Mucosa of stomach (tissue), 1 donor: ENCODE data around the gene RMI2.

ENCODE experiments used
- H3K27me3 ChIP-seq: one replicate; pipeline ENCODE4 v1.7.0; 2013; ENCODE audit warnings: mild to moderate bottlenecking, low read length; ENCODE audit not compliant: control insufficient read depth, insufficient read depth
- H3K36me3 ChIP-seq: one replicate; pipeline ENCODE4 v1.7.0; 2013; ENCODE audit warnings: low read length; ENCODE audit not compliant: control insufficient read depth, insufficient read depth
- H3K4me1 ChIP-seq: one replicate; pipeline ENCODE4 v1.7.0; 2013; ENCODE audit warnings: mild to moderate bottlenecking, low read length; ENCODE audit not compliant: control insufficient read depth, insufficient read depth
- H3K4me3 ChIP-seq: one replicate; pipeline ENCODE4 v1.7.0; 2013; ENCODE audit warnings: low read length
- H3K9ac ChIP-seq: one replicate; pipeline ENCODE4 v1.7.0; 2013; ENCODE audit warnings: mild to moderate bottlenecking, low read length, moderate library complexity
- H3K9me3 ChIP-seq: one replicate; pipeline ENCODE4 v1.7.0; 2013; ENCODE audit warnings: mild to moderate bottlenecking, low read length, moderate library complexity; ENCODE audit not compliant: control insufficient read depth
- donor health status: Pancreatic carcinoma.

Gene RMI2

GRCh38 chr16:11386054-11386680, 40.9 kb downstream of the RMI2 start:
- H3K36me3 ChIP-seq: no peaks in the 10 kb centered on the region
- H3K4me3 ChIP-seq: no peak overlapping the region
- H3K9me3 ChIP-seq: no peaks in the 10 kb centered on the region
- no peak overlapping the region for H3K9ac ChIP-seq
- peaks cover 2% of the 10 kb centered on the region for H3K4me1 ChIP-seq
- H3K27me3 ChIP-seq: peaks cover 3% of the 10 kb centered on the region

GRCh38 chr16:11386791-11387546, 41.7 kb downstream of the RMI2 start:
- no peak overlapping the region for H3K4me3 ChIP-seq
- no peaks in the 10 kb centered on the region for H3K9me3 ChIP-seq
- peaks cover 8% of the 10 kb centered on the region for H3K4me1 ChIP-seq
- peaks cover 3% of the 10 kb centered on the region for H3K27me3 ChIP-seq
- H3K9ac ChIP-seq: no peak overlapping the region
- no peaks in the 10 kb centered on the region for H3K36me3 ChIP-seq

GRCh38 chr16:11389083-11389482, 43.8 kb downstream of the RMI2 start:
- Histone ChIP-seq H3K36me3 (no peaks in the 10 kb centered on the region), H3K4me1 (peaks cover 8% of the 10 kb centered on the region), H3K4me3 (no peak overlapping the region), H3K9ac (no peak overlapping the region), H3K27me3 (peaks cover 3% of the 10 kb centered on the region), H3K9me3 (no peaks in the 10 kb centered on the region)

GRCh38 chr16:11389631-11390565, 44.6 kb downstream of the RMI2 start:
- Histone ChIP-seq H3K9ac (no peak overlapping the region), H3K4me3 (no peak overlapping the region), H3K36me3 (no peaks in the 10 kb centered on the region), H3K9me3 (no peaks in the 10 kb centered on the region), H3K4me1 (peaks cover 8% of the 10 kb centered on the region), H3K27me3 (peaks cover 3% of the 10 kb centered on the region)

GRCh38 chr16:11390573-11391495, 45.6 kb downstream of the RMI2 start:
- H3K4me1 ChIP-seq: peaks cover 8% of the 10 kb centered on the region
- peaks cover 4% of the 10 kb centered on the region for H3K27me3 ChIP-seq
- H3K4me3 ChIP-seq: no peak overlapping the region
- no peak overlapping the region for H3K9ac ChIP-seq
- H3K9me3 ChIP-seq: no peaks in the 10 kb centered on the region
- no peaks in the 10 kb centered on the region for H3K36me3 ChIP-seq

GRCh38 chr16:11391576-11391975, 46.3 kb downstream of the RMI2 start:
- Histone ChIP-seq H3K9ac (no peak overlapping the region), H3K4me1 (peaks cover 8% of the 10 kb centered on the region), H3K4me3 (no peak overlapping the region), H3K9me3 (no peaks in the 10 kb centered on the region), H3K36me3 (no peaks in the 10 kb centered on the region), H3K27me3 (peaks cover 9% of the 10 kb centered on the region)

- H3K36me3 ChIP-seq: no peaks in the 10 kb centered on the region
- no peak overlapping the region for H3K4me3 ChIP-seq
- no peak overlapping the region for H3K9ac ChIP-seq
- no peaks in the 10 kb centered on the region for H3K9me3 ChIP-seq
- peaks cover 9% of the 10 kb centered on the region for H3K27me3 ChIP-seq
- H3K4me1 ChIP-seq: peaks cover 8% of the 10 kb centered on the region
Observed at GRCh38 chr16:11392041-11392581, 46.9 kb downstream of the RMI2 start.

- no peaks in the 10 kb centered on the region for H3K9me3 ChIP-seq
- H3K9ac ChIP-seq: no peak overlapping the region
- H3K4me1 ChIP-seq: peaks cover 8% of the 10 kb centered on the region
- H3K4me3 ChIP-seq: no peak overlapping the region
- no peaks in the 10 kb centered on the region for H3K36me3 ChIP-seq
- peaks cover 6% of the 10 kb centered on the region for H3K27me3 ChIP-seq
Observed at GRCh38 chr16:11393366-11393765, 48.1 kb downstream of the RMI2 start.

GRCh38 chr16:11393861-11394592, 48.8 kb downstream of the RMI2 start:
- Histone ChIP-seq H3K9me3 (no peaks in the 10 kb centered on the region), H3K4me1 (peaks cover 8% of the 10 kb centered on the region), H3K27me3 (peaks cover 6% of the 10 kb centered on the region), H3K36me3 (no peaks in the 10 kb centered on the region), H3K4me3 (no peak overlapping the region), H3K9ac (no peak overlapping the region)

- peaks cover 6% of the 10 kb centered on the region for H3K27me3 ChIP-seq
- H3K36me3 ChIP-seq: no peaks in the 10 kb centered on the region
- no peak overlapping the region for H3K9ac ChIP-seq
- H3K4me3 ChIP-seq: no peak overlapping the region
- H3K4me1 ChIP-seq: peaks cover 8% of the 10 kb centered on the region
- H3K9me3 ChIP-seq: no peaks in the 10 kb centered on the region
Observed at GRCh38 chr16:11394593-11394960, 49.3 kb downstream of the RMI2 start.
